Activated CD4-positive, CD25-positive, alpha-beta regulatory T cell treated with anti-CD3 and anti-CD28 coated beads, Interleukin-2, amount 50 U/mL, for 16 hours (primary cell): ENCODE data around the gene DENND6B.
A peak's percentile ranks its signal among the peaks of the same experiment; 100 is the strongest.

ENCODE experiments used
- DNase-seq: peaks from one replicate; pipeline ENCODE4 v3.0.0-alpha.2; 2020; ENCODE audit warnings: low read depth, low spot score

Gene DENND6B

GRCh38 chr22:50289151-50289941 lies 37.5 kb downstream of the DENND6B start:
- DNase-seq: no peak

- no peak for DNase-seq
Measured at GRCh38 chr22:50287731-50288130, 39.1 kb downstream of the DENND6B start.

- no peak for DNase-seq
Measured at GRCh38 chr22:50286701-50287318, 40.0 kb downstream of the DENND6B start.

GRCh38 chr22:50286275-50286674 lies 40.5 kb downstream of the DENND6B start:
- no peak for DNase-seq

- no peak for DNase-seq
Measured at GRCh38 chr22:50285568-50286229, 41.1 kb downstream of the DENND6B start.

GRCh38 chr22:50284479-50284878 lies 42.3 kb downstream of the DENND6B start:
- no peak for DNase-seq

- DNase-seq: no peak
Measured at GRCh38 chr22:50283821-50284220, 43.0 kb downstream of the DENND6B start.

- DNase-seq: no peak
Measured at GRCh38 chr22:50282361-50283155, 44.3 kb downstream of the DENND6B start.

- no peak for DNase-seq
Measured at GRCh38 chr22:50281957-50282356, 44.9 kb downstream of the DENND6B start.

- no peak for DNase-seq
Measured at GRCh38 chr22:50281384-50281760, 45.4 kb downstream of the DENND6B start.

GRCh38 chr22:50280708-50281383 lies 46.0 kb downstream of the DENND6B start:
- DNase-seq: no peak

- no peak for DNase-seq
Measured at GRCh38 chr22:50280022-50280707, 46.6 kb downstream of the DENND6B start.

- DNase-seq: no peak
Measured at GRCh38 chr22:50278956-50279619, 47.7 kb downstream of the DENND6B start.

GRCh38 chr22:50278461-50278860 lies 48.4 kb downstream of the DENND6B start:
- DNase-seq: no peak

- no peak for DNase-seq
Measured at GRCh38 chr22:50277761-50278160, 49.1 kb downstream of the DENND6B start.

GRCh38 chr22:50276143-50276542 lies 50.7 kb downstream of the DENND6B start:
- peak; percentile 7 for DNase-seq

- DNase-seq: no peak
Measured at GRCh38 chr22:50275181-50276055, 51.4 kb downstream of the DENND6B start.

GRCh38 chr22:50274771-50275170 lies 52.0 kb downstream of the DENND6B start:
- no peak for DNase-seq

- DNase-seq: no peak
Measured at GRCh38 chr22:50274311-50274710, 52.5 kb downstream of the DENND6B start.
